HG03039 (cell line): ENCODE results near the gene GALNT16.
"Not testable (repeated sequence)": the region's sequence is repeated elsewhere in the genome, so short reads cannot be mapped to it uniquely, and the experiment has no call there.

Experiments used
- ATAC-seq: cut with Tn5 transposase; IDR thresholded peaks from one replicate; pipeline ENCODE4 v1.9.1; 2021; ENCODE audit warnings: mild to moderate bottlenecking, moderate library complexity; ENCODE audit not compliant: unreplicated experiment

GALNT16 gene

GRCh38 chr14:69259527-69260189, at the start of gene GALNT16:
GALNT16 (plus strand) TSS chr14:69260158; CDS start chr14:69260291, 133 bp downstream.
- no peak for ATAC-seq

DNA sequence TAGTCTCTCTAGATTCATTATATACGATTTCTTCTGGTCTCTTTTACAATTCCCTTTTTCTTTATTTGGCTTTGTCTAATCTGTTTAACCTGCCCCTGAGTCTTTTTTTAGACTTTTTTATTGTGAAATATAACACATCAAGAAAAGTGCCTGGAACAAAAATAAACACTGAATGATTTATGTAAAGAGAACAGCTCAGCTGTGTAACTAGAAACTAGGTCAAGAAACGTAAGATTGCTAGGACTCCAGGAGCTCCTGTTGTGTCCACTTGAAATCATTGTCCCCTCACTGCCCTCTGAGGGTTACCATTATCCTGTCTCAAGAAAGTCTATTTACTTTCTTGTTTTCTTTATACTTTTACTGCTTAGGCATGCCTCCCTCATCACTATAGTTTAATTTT, 45.6 kb upstream of the GALNT16 start:
- no peak for ATAC-seq

GRCh38 chr14:69217663-69218062, 42.3 kb upstream of the GALNT16 start:
- ATAC-seq, result not testable (repeated sequence)

DNA sequence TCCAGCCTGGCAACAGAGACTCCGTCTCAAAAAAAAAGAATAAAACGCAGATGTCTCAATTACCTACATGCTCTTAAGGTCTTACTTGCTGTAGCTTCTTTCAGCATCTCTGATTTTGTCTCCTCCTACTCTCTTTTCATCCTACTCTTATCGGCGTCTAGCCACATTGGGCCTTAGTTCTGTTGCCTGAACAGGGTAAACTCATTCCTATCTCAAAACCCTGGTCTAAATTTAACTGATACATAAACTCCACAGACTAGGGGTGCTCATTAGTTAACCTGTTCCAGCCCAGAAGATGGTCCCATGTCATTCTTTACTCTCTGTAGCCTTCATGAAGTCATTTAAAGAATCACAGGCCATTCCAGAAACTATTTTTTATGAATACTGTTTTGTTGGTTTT, 35.0 kb upstream of the GALNT16 start:
- no peak for ATAC-seq

- no peak for ATAC-seq
Measured at GRCh38 chr14:69226178-69226577, 33.8 kb upstream of the GALNT16 start.

- ATAC-seq, result no peak
Measured at GRCh38 chr14:69226736-69227135, 33.2 kb upstream of the GALNT16 start.

- no peak for ATAC-seq
Measured at GRCh38 chr14:69231486-69231885, 28.5 kb upstream of the GALNT16 start.

DNA sequence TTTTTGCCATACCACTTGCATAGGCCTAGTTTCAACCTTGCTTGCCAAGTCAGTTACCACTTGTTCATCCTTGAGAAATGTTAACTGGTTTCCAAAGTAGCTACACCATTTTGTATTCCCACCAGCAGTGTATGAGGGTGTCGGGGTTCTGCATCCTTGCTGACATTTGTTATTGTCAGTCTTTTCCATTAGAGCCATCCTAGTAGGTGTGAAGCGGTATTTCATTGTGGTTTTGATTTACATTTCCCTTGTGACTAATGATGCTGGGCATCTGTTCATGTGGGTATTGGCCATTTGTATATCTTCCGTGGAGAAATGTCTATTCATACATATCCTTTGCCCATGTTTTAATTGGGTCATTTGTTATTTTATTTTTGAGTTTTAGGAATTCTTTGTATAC, 27.6 kb upstream of the GALNT16 start:
- ATAC-seq, result no peak

GRCh38 chr14:69234106-69234505, 25.9 kb upstream of the GALNT16 start:
- ATAC-seq, result no peak

GRCh38 chr14:69235708-69236107, 24.2 kb upstream of the GALNT16 start:
- ATAC-seq, result no peak

DNA sequence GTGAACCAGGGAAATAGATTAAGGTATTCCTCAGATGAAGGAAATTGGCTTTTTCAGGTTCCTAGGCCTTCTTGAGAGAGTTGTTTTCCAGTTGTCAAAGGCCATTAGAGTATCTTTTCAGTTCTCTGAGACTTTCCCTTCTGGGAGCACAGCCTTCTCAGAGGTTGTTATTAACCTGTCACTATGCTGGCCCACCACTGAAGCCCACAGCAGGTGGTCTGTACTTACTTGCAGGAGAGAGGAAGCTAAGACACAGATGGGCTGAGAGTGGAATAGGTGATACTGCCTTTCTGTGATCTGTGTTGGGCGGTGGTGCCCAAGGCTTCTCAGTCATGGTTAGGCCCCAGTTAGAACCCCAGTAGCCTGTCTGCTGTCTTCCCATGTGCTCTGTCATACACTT, 22.8 kb upstream of the GALNT16 start:
- no peak for ATAC-seq

- no peak for ATAC-seq
Measured at GRCh38 chr14:69237584-69237983, 22.4 kb upstream of the GALNT16 start.

- no peak for ATAC-seq
Measured at GRCh38 chr14:69238883-69239282, 21.1 kb upstream of the GALNT16 start.

DNA sequence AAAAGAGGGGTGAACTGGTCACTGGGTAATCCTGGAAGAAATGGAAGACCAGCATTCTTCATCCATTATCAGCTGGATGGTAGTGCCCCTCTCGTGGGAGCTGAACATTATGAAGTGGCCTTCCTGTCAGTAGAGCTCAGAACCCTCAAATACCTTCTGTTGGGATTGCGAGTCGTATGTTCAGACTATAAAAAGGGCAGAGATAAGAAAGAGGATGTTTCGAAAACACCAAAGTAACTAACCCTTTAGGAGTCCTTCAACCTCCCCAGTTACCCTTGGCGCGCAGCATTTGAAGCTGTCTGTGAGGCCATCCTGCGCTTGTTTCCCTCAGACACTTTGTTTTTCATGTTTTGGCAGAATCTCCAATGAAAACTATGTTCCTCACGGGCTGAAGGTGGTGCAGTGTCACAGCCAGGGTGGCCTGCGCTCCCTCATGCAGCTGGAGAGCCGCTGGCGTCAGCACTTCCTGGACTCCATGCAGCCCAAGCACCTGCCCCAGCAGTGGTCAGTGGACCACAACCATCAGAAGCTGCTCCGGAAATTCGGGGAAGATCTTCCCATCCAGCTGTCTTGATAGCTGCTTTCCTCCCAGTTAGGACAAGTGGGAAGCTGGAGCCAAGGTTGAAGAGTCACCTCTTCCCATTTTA, 19.3 kb upstream of the GALNT16 start:
- no peak for ATAC-seq

DNA sequence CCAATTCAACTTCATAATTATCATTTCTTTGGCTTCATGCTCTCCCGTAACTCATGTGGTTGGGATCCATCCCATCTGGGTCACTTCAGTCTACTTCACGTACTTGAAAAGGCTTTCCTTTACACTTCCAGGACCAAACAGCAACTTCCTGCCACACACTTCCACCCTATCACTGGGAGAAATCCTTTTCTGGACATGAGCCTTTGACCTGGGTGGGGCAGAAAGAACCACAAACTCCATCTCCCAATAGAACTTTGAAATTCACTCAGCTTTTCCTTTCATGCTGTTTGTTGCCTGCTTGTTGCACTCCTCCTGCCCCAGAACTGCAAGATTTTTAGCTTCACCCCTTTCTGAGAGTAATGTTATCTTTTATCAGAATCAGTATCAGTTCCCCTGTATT, 18.4 kb upstream of the GALNT16 start:
- ATAC-seq, result no peak

DNA sequence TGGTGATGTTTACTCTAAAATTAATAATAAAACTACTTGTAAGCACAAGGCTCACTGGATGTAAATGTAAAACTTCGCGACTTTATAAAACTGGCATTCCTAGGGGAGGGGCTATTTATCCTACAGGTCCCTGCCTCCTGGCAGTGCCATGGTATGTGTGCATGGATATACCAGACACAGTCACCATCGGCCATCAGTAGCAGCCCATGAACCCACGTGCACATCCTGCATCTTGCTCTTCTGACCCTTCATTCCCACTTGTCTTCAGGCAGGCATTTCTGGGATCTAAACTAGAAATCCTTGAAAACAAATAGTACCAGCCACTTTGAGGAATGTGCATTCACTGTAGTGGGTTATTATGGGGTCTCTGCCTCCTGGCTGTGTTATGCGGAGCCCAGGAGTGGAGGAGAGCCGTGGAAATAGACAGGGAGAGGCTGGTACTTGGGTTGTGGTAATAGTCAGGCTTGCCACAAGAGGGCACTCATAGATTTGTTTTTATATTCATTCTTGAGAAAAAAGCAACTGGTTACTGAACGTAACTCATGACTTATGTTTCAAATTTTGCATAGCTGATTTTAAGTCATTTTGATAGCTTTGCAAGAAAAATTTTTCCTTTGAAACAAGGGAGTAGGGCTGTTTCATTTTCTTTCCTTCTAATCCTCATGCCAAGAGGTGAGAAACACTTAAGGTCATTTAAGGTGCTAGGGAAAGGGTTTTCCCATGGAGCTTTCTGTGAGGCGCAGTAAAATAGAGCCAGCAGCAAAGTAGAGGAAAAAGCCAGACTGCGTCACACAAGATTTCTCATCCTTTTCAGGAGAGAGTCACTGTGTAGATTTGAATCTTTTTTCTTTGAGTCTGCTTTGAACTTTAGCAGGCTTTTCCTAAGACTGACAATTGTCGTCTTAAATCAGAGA, 17.4 kb upstream of the GALNT16 start:
- no peak for ATAC-seq

DNA sequence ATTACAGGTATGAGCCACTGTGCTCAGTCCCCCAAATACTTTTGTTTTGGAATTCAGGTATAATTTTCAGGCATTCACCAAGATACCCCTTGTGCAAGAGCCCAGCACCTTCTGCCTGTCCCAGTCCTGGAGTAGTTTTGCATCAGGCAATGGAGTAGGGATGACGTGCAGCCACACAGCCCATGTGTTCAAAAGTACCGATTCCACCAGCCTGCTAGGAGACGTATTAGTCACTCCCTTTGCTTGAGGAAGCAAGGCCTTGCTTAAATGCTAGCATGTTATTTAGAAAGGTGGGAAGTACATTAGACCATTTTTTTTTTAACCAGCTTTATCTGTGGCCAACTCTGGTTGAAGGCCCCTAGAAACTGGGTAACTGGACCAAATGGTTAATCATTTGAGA, 15.0 kb upstream of the GALNT16 start:
- no peak for ATAC-seq

DNA sequence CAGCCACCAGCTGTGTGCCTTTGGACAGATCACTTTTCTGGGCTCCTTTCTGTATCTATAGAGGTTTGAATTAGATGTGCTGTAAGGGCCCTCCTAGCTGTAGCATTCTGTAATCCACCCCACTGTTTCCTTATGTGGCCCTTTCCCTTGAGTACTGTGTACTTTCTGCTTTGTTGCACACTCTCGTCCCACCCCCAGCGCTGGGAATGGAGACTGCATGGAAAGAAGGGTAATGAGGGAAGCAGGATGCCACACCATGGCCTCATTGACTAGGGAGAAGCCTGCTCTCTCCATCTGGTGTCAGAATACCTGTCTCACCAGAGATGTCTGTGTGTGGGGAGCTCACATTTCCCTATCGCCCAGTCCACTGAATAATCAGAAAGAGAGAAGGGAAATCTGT, 13.6 kb upstream of the GALNT16 start:
- no peak for ATAC-seq

GRCh38 chr14:69247676-69248440, 12.1 kb upstream of the GALNT16 start:
- ATAC-seq, result no peak

DNA sequence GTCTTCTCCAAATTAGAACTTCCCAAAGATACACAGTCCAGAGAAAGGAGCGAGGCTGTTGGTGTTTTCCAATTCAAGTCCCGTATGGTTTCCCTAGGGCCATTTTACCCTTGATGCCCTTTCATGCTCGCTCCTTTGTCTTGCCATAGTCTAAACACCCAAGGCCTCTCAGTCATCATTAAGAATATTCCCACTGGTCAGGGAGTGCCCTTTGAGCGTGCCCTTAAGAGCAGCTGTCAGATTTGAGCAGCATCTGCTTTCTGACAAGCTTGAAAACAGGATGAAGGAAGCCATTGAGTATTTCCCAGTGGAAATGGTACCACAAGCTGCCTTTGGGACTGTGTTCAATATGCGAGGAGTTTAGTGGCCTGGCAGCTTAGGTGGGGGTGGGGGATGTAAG, 10.4 kb upstream of the GALNT16 start:
- ATAC-seq, result no peak

GRCh38 chr14:69252851-69253250, 7.1 kb upstream of the GALNT16 start:
- no peak for ATAC-seq
